Lower leg skin (tissue), 4 donors: Measurements from ENCODE around the gene HEY2. TPM values are rescaled to one million over a fixed set of nuclear protein-coding genes. Genes with fewer than 3 reads are reported as not detected.

Experiments used
- DNase-seq, 2 donors: peaks; one replicate each; pipeline ENCODE4 v3.0.0-alpha.2; 2019; ENCODE audit warnings: low spot score in 2 of 2
- H3K4me3 ChIP-seq: fragments of 200-600 bp; sonication (generic); 2 replicates; pipeline ENCODE4 v1.5.1; 2017; ENCODE audit warnings: mild to moderate bottlenecking, low read depth; ENCODE audit not compliant: poor library complexity, severe bottlenecking
- CTCF ChIP-seq, 3 donors: fragments of 450-650 bp; IDR thresholded peaks; one replicate each; pipeline ENCODE4 v1.5.1; 2016; ENCODE audit warnings: antibody characterized with exemption in 3 of 3, mild to moderate bottlenecking in 3 of 3, moderate library complexity in 2 of 3
- POLR2A ChIP-seq, 2 donors: fragments of 450-650 bp; IDR thresholded peaks; one replicate each; pipeline ENCODE4 v1.6.1; 2016 to 2017; ENCODE audit warnings: antibody characterized with exemption in 2 of 2, mild to moderate bottlenecking in 1 of 2, moderate library complexity in 1 of 2
- WGBS, 2 donors: methylation state at CpG; one replicate each; pipeline ENCODE4 v1.1.5; 2018; 5-methylcytosine and 5-hydroxymethylcytosine counted together
- intact Hi-C: fragments of 100-400 bp; cut with DNase I; formaldehyde crosslinking; loops from one replicate; pipeline ENCODE4 v1.15.0; 2023; ENCODE audit warnings: low total_unique reads
- total RNA-seq, 4 donors: library from RNA; depleted of rRNA; stranded (reverse); fragments of >200 nt; gene quantifications; one replicate each; pipeline ENCODE4 v1.1.0, GENCODE V29; 2016

HEY2 gene
- total RNA-seq, 4 donors from 2014 or later, result 0.65 to 2.9 (median 1.5) TPM

- H3K4me3 ChIP-seq, result no peak overlapping the region
- TF ChIP-seq CTCF (IDR thresholded peaks at IDR 0.05), result no peak
- no peak for TF ChIP-seq POLR2A (IDR thresholded peaks at IDR 0.05)
- 73 to 75% methylated on average over 2 of the region's 2 CpGs for WGBS, 2 donors
- intact Hi-C loops, result no loop called here
- no peak for DNase-seq
Measured at GRCh38 chr6:125793280-125793679, 43.8 kb downstream of the HEY2 start.

GRCh38 chr6:125793863-125794262 is 44.4 kb downstream of the HEY2 start:
- WGBS, 2 donors, result 63 to 65% methylated on average over 3 of the region's 3 CpGs
- no peak for TF ChIP-seq POLR2A (IDR thresholded peaks at IDR 0.05)
- TF ChIP-seq CTCF (IDR thresholded peaks at IDR 0.05), result no peak
- DNase-seq, result no peak
- intact Hi-C loops, result no loop called here
- no peak overlapping the region for H3K4me3 ChIP-seq

GRCh38 chr6:125794342-125795137 is 45.1 kb downstream of the HEY2 start:
- no peak overlapping the region for H3K4me3 ChIP-seq
- DNase-seq, result no peak
- 89 to 90% methylated on average over 5 of the region's 5 CpGs for WGBS, 2 donors
- intact Hi-C loops, result no loop called here
- no peak for TF ChIP-seq CTCF (IDR thresholded peaks at IDR 0.05)
- TF ChIP-seq POLR2A (IDR thresholded peaks at IDR 0.05), result no peak

GRCh38 chr6:125795301-125795700 is 45.9 kb downstream of the HEY2 start:
- no peak overlapping the region for H3K4me3 ChIP-seq
- intact Hi-C loops, result no loop called here
- no peak for DNase-seq
- TF ChIP-seq POLR2A (IDR thresholded peaks at IDR 0.05), result no peak
- TF ChIP-seq CTCF (IDR thresholded peaks at IDR 0.05), result no peak
- WGBS, 2 donors, result 95 to 96% methylated on average over 1 of the region's 1 CpG

GRCh38 chr6:125797120-125797885 is 47.9 kb downstream of the HEY2 start:
- TF ChIP-seq POLR2A (IDR thresholded peaks at IDR 0.05), result no peak
- 94 to 97% methylated on average over 3 of the region's 3 CpGs for WGBS, 2 donors

GRCh38 chr6:125797886-125798444 is 48.5 kb downstream of the HEY2 start:
- WGBS, 2 donors, result 76% methylated on average over 3 of the region's 3 CpGs
- intact Hi-C loops, result no loop called here
- no peak for DNase-seq
- no peak for TF ChIP-seq POLR2A (IDR thresholded peaks at IDR 0.05)
- TF ChIP-seq CTCF (IDR thresholded peaks at IDR 0.05), result no peak
- H3K4me3 ChIP-seq, result no peak overlapping the region

More at GRCh38 chr6:125797120-125797885, 47.9 kb downstream of the HEY2 start:
- intact Hi-C loops, result no loop called here
- no peak overlapping the region for H3K4me3 ChIP-seq
- no peak for DNase-seq
